ENCODE data around the gene EPHA7. TPM values are rescaled to one million over a fixed set of nuclear protein-coding genes. Genes with fewer than 3 reads are reported as not detected.

EPHA7 gene
- total RNA-seq, 1 donor from 2014 or later = 80.7 TPM

GRCh38 chr6:93424303-93425064 lies 5.1 kb upstream of the EPHA7 start:
- Mint-ChIP-seq H3K27me3 (ENCODE audit: insufficient read depth, low read depth) (no peaks in the 10 kb centered on the region), H3K36me3 (no peaks in the 10 kb centered on the region), H3K9me3 (no peaks in the 10 kb centered on the region), H3K4me3 (no peak overlapping the region), H3K4me1 (peaks cover 24% of the 10 kb centered on the region), H3K27ac (no peak overlapping the region)
- Histone ChIP-seq H2AFZ (replicated peaks) (no peak overlapping the region), H3K9ac (no peak overlapping the region), H3K36me3 (no peaks in the 10 kb centered on the region), H3K9me3 (ENCODE audit: low read depth) (no peaks in the 10 kb centered on the region), H3F3A (ENCODE audit: low read depth) (peaks cover 17% of the 10 kb centered on the region), H3K4me2 (no peak overlapping the region), H3K79me2 (ENCODE audit: low read depth) (peaks cover 18% of the 10 kb centered on the region), H3K27ac (peak overlapping the region; percentile 16), H3K4me3 (no peak overlapping the region), H4K20me1 (ENCODE audit: low read depth) (no peaks in the 10 kb centered on the region), H3K27me3 (no peaks in the 10 kb centered on the region), H3K4me1 (peaks cover 16% of the 10 kb centered on the region)
- no peak for TF ChIP-seq EZH2phosphoT487 (IDR thresholded peaks at IDR 0.05)
- TF ChIP-seq CTCF (IDR thresholded peaks at IDR 0.05) = peak; percentile 69
- peak; percentile 20 for DNase-seq (ENCODE audit: low spot score)

- peaks cover 16% of the 10 kb centered on the region for H3K4me1 ChIP-seq
- Mint-ChIP-seq H3K36me3 (peaks cover 4% of the 10 kb centered on the region), H3K27ac (no peak overlapping the region), H3K4me1 (peaks cover 24% of the 10 kb centered on the region), H3K9me3 (peaks cover 3% of the 10 kb centered on the region), H3K4me3 (peak overlapping the region; percentile 52), H3K27me3 (ENCODE audit: insufficient read depth, low read depth) (peaks cover 5% of the 10 kb centered on the region)
- no peak overlapping the region for H3K4me3 ChIP-seq
- H3K27ac ChIP-seq = no peak overlapping the region
- peaks cover 3% of the 10 kb centered on the region for H4K20me1 ChIP-seq (ENCODE audit: low read depth)
- no peaks in the 10 kb centered on the region for H3K27me3 ChIP-seq
- peak; percentile 83 for DNase-seq (ENCODE audit: low spot score)
- no peaks in the 10 kb centered on the region for H3K9me3 ChIP-seq (ENCODE audit: low read depth)
- peaks cover 26% of the 10 kb centered on the region for H3F3A ChIP-seq (ENCODE audit: low read depth)
- H3K4me2 ChIP-seq = no peak overlapping the region
- peaks cover 27% of the 10 kb centered on the region for H3K79me2 ChIP-seq (ENCODE audit: low read depth)
- H3K9ac ChIP-seq = no peak overlapping the region
- TF ChIP-seq EZH2phosphoT487 (IDR thresholded peaks at IDR 0.05) = no peak
- TF ChIP-seq CTCF (IDR thresholded peaks at IDR 0.05) = peak; percentile 80
- TF ChIP-seq EZH2 (IDR thresholded peaks at IDR 0.05) = no peak
- H2AFZ ChIP-seq (replicated peaks) = no peak overlapping the region
- H3K36me3 ChIP-seq = no peaks in the 10 kb centered on the region
These were observed 4.2 kb upstream of the EPHA7 start for GRCh38 chr6:93423542-93423941.

- TF ChIP-seq EZH2 (IDR thresholded peaks at IDR 0.05) = no peak
- no peak for TF ChIP-seq EZH2phosphoT487 (IDR thresholded peaks at IDR 0.05)
- no peak for TF ChIP-seq CTCF (IDR thresholded peaks at IDR 0.05)
- Histone ChIP-seq H3K4me2 (peak overlapping the region; percentile 85), H3K9me3 (ENCODE audit: low read depth) (no peaks in the 10 kb centered on the region), H3K27me3 (no peaks in the 10 kb centered on the region), H3K27ac (peak overlapping the region; percentile 81), H3F3A (ENCODE audit: low read depth) (peaks cover 49% of the 10 kb centered on the region), H3K79me2 (ENCODE audit: low read depth) (peaks cover 60% of the 10 kb centered on the region), H3K4me3 (peak overlapping the region; percentile 99), H4K20me1 (ENCODE audit: low read depth) (peaks cover 31% of the 10 kb centered on the region), H3K36me3 (no peaks in the 10 kb centered on the region), H2AFZ (replicated peaks) (no peak overlapping the region), H3K9ac (peak overlapping the region; percentile 57), H3K4me1 (peaks cover 24% of the 10 kb centered on the region)
- H3K4me1 Mint-ChIP-seq = peaks cover 26% of the 10 kb centered on the region
- peaks cover 3% of the 10 kb centered on the region for H3K9me3 Mint-ChIP-seq
- DNase-seq (ENCODE audit: low spot score) = peak; percentile 41
- peak overlapping the region; percentile 99 for H3K4me3 Mint-ChIP-seq
- peaks cover 16% of the 10 kb centered on the region for H3K36me3 Mint-ChIP-seq
- H3K27me3 Mint-ChIP-seq (ENCODE audit: insufficient read depth, low read depth) = peaks cover 5% of the 10 kb centered on the region
- H3K27ac Mint-ChIP-seq = peak overlapping the region; percentile 90
These were observed 920 bp upstream of the EPHA7 start for GRCh38 chr6:93420163-93420795.

Data from neural progenitor cell (in vitro differentiated cells).